Measurements from ENCODE around the gene ARFGAP1. TPM values are rescaled to one million over a fixed set of nuclear protein-coding genes. Genes with fewer than 3 reads are reported as not detected.

Gene ARFGAP1
- polyA plus RNA-seq, 1 experiment, result 76.5 TPM

GRCh38 chr20:63315731-63316491 is 43.3 kb downstream of the ARFGAP1 start:
- DNase-seq (ENCODE audit: low read depth), result no peak
- TF ChIP-seq, protein P1, sequence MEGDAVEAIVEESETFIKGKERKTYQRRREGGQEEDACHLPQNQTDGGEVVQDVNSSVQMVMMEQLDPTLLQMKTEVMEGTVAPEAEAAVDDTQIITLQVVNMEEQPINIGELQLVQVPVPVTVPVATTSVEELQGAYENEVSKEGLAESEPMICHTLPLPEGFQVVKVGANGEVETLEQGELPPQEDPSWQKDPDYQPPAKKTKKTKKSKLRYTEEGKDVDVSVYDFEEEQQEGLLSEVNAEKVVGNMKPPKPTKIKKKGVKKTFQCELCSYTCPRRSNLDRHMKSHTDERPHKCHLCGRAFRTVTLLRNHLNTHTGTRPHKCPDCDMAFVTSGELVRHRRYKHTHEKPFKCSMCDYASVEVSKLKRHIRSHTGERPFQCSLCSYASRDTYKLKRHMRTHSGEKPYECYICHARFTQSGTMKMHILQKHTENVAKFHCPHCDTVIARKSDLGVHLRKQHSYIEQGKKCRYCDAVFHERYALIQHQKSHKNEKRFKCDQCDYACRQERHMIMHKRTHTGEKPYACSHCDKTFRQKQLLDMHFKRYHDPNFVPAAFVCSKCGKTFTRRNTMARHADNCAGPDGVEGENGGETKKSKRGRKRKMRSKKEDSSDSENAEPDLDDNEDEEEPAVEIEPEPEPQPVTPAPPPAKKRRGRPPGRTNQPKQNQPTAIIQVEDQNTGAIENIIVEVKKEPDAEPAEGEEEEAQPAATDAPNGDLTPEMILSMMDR (IDR thresholded peaks at IDR 0.05; ENCODE audit: insufficient read depth, low read depth, low read length), result no peak
- POLR2A ChIA-PET, result no interaction called here
- CTCF ChIA-PET, result interaction anchor here (1.1 kb wide), 1 partner anchor 261 kb away, joined by 3 read pairs; no protein-coding TSS in a partner anchor
- H3K36me3 ChIP-seq (ENCODE audit: control insufficient read depth, insufficient read depth, low read length), result no peaks in the 10 kb centered on the region
- no peaks in the 10 kb centered on the region for H3K27me3 ChIP-seq (ENCODE audit: control insufficient read depth, insufficient read depth, low read length)
- no peak overlapping the region for H3K4me3 ChIP-seq (ENCODE audit: low read depth, low read length)

DNA sequence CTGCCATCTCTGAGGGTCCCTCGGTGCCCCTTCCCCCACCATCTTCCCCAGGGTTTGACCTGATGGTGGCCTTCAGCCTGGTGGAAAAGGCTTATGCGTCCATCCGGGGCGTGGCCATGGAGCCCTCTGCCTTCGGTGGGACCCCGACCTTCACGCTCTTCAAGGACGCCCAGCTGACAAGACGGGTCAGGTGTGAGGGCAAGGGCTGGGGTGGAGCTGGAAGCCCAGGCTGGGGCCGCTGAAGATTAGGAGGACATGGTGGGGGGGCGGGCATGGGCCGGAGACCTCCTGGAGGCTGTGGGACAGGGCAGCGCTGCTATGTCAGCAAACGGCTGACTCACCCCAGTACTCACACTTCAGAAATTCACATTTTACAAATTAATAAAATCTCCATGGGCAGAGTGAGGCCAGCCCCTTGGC is 43.9 kb downstream of the ARFGAP1 start:
- no peak overlapping the region for H3K4me3 ChIP-seq (ENCODE audit: low read depth, low read length)
- H3K36me3 ChIP-seq (ENCODE audit: control insufficient read depth, insufficient read depth, low read length), result no peaks in the 10 kb centered on the region
- ChIA-PET CTCF (interaction anchor here (1.1 kb wide), 1 partner anchor 261 kb away, joined by 3 read pairs; no protein-coding TSS in a partner anchor), POLR2A (no interaction called here)
- TF ChIP-seq, protein P1 (IDR thresholded peaks at IDR 0.05; ENCODE audit: insufficient read depth, low read depth, low read length), result no peak
- H3K27me3 ChIP-seq (ENCODE audit: control insufficient read depth, insufficient read depth, low read length), result no peaks in the 10 kb centered on the region; the same call in 1 of the 2 replicates
- no peak for DNase-seq (ENCODE audit: low read depth)

- H3K27me3 ChIP-seq (ENCODE audit: control insufficient read depth, insufficient read depth, low read length), result no peaks in the 10 kb centered on the region; the same call in 1 of the 2 replicates
- ChIA-PET CTCF (interaction anchor here (3.4 kb wide), 1 partner anchor 7 kb away, joined by 26 read pairs; no protein-coding TSS in a partner anchor), POLR2A (no interaction called here)
- H3K36me3 ChIP-seq (ENCODE audit: control insufficient read depth, insufficient read depth, low read length), result no peaks in the 10 kb centered on the region
- no peak overlapping the region for H3K4me3 ChIP-seq (ENCODE audit: low read depth, low read length)
- TF ChIP-seq, protein P1 (IDR thresholded peaks at IDR 0.05; ENCODE audit: insufficient read depth, low read depth, low read length), result no peak
- DNase-seq (ENCODE audit: low read depth), result no peak
These were observed 44.4 kb downstream of the ARFGAP1 start for GRCh38 chr20:63317061-63317460.

DNA sequence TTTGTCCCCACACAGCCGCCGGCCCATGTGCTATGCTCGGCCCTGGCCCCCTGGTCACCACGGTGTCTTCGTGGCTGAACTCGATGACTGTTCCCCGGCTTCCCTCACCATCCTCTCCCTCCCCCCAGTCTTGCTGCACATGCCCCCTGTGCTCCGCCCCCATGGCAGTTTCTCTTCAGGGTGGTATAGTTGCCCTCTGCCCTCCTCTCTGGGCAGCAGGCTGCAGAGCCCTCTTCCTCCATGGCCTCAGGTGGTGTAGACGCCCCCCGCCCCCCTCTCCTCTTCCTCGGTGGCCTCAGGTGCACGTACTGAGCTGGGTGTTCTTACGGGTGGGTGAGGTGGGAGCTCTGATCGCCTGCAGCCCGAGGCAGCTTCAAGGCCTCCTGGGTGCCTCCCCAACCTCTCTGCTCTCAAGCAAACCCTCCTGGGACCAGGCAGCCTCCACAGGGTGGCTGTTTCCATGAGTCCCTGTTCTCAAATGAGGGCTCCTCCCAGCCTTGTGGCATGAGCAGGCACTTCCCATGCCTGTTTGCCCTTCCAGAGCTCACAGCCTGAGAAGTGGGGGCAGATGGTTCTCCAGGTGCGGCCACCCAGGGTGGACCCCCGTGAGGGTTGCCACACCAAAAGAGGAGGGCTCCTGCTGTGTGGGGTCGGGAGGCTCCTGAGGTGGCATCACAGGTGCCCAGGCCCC is 45.1 kb downstream of the ARFGAP1 start:
- no peak for DNase-seq (ENCODE audit: low read depth)
- Histone ChIP-seq H3K4me3 (ENCODE audit: low read depth, low read length) (no peak overlapping the region), H3K36me3 (ENCODE audit: control insufficient read depth, insufficient read depth, low read length) (no peaks in the 10 kb centered on the region), H3K27me3 (ENCODE audit: control insufficient read depth, insufficient read depth, low read length) (peaks cover 3% of the 10 kb centered on the region)
- TF ChIP-seq, protein P1 (IDR thresholded peaks at IDR 0.05; ENCODE audit: insufficient read depth, low read depth, low read length), result no peak
- ChIA-PET CTCF (interaction anchor here (3.4 kb wide), 1 partner anchor 8 kb away, joined by 26 read pairs; no protein-coding TSS in a partner anchor), POLR2A (no interaction called here)

All from BJ (cell line).